ENCODE data around the gene TMEM266.

TMEM266 gene

DNA sequence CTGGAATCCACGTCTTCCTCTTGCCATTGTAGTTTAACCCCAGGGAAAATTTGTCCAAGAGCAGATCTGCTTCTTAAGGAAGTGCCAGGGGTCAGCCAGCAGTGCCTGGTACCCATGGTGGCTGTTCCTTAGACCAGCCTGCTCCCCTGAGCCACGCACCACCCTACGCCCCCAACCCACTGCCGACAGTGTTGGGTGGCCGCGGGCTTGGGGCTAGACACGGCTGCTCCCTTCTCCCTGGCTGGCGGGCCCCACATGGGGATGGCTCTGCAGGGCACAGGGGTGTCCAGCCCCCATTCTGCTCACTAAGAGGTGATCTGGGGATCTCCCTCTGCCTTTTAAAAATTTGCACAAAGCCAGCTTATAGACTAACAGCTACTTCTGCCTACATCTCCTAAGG, 104.8 kb downstream of the TMEM266 start:
- Histone ChIP-seq H3K36me3 (ENCODE audit: insufficient read depth, low read depth, low read length) (no peaks in the 10 kb centered on the region), H3K4me3 (ENCODE audit: low read length) (no peak overlapping the region), H3K4me1 (ENCODE audit: insufficient read depth, low read length) (peaks cover 4% of the 10 kb centered on the region; the same call in 1 of the 2 replicates), H3K27ac (ENCODE audit: low read length) (no peak overlapping the region), H3K9ac (ENCODE audit: low read depth, low read length) (no peak overlapping the region), H3K9me3 (ENCODE audit: insufficient read depth, low read depth, low read length) (no peaks in the 10 kb centered on the region), H3K27me3 (ENCODE audit: insufficient read depth, low read length) (no peaks in the 10 kb centered on the region)

- Histone ChIP-seq H3K27me3 (ENCODE audit: insufficient read depth, low read length) (no peaks in the 10 kb centered on the region), H3K4me1 (ENCODE audit: insufficient read depth, low read length) (peaks cover 4% of the 10 kb centered on the region; the same call in 1 of the 2 replicates), H3K27ac (ENCODE audit: low read length) (no peak overlapping the region), H3K9me3 (ENCODE audit: insufficient read depth, low read depth, low read length) (no peaks in the 10 kb centered on the region), H3K9ac (ENCODE audit: low read depth, low read length) (no peak overlapping the region), H3K36me3 (ENCODE audit: insufficient read depth, low read depth, low read length) (no peaks in the 10 kb centered on the region), H3K4me3 (ENCODE audit: low read length) (no peak overlapping the region)
These were observed 106.2 kb downstream of the TMEM266 start for GRCh38 chr15:76165951-76166350.

DNA sequence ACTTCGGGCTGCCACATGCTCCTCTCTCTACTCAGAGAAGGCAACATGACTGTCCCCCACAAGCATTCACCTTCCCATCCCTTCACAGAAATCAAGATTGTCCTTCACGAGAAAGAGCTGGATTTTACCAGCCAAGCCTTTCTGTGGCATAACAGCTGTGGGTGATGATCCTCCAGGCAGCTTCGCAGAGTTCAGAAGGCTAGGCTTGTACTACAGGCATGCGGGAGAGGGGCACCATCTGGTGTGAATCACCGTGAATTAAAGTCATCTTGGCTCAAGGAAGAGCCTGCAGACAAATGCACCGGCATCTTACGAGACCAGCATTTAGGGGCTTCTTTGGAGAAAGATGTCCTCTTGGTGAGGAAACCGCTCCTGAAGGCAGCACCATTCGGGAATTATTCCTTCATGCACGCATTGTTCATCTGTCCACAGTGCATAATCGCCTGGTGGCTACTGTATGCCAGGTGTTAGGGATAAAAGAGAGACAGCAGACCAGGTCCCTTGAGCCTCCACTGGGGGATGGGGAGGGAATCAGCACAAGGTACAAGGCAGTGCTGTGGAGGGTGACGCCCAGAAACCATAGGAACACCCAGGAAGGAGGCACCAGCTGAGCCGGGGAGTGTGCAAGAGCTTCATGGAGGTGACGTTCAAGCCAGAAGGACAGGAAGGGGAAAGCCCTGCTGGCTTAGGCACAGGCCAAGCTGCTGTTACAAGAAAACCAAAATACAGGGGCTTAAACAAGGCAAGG, 108.6 kb downstream of the TMEM266 start:
- no peaks in the 10 kb centered on the region for H3K9me3 ChIP-seq (ENCODE audit: insufficient read depth, low read depth, low read length)
- peaks cover 4% of the 10 kb centered on the region; the same call in 1 of the 2 replicates for H3K4me1 ChIP-seq (ENCODE audit: insufficient read depth, low read length)
- H3K27ac ChIP-seq (ENCODE audit: low read length): no peak overlapping the region
- no peaks in the 10 kb centered on the region for H3K36me3 ChIP-seq (ENCODE audit: insufficient read depth, low read depth, low read length)
- no peaks in the 10 kb centered on the region for H3K27me3 ChIP-seq (ENCODE audit: insufficient read depth, low read length)
- no peak overlapping the region for H3K4me3 ChIP-seq (ENCODE audit: low read length)
- no peak overlapping the region for H3K9ac ChIP-seq (ENCODE audit: low read depth, low read length)

GRCh38 chr15:76169018-76169417, 109.2 kb downstream of the TMEM266 start:
- H3K4me3 ChIP-seq (ENCODE audit: low read length): no peak overlapping the region
- H3K9me3 ChIP-seq (ENCODE audit: insufficient read depth, low read depth, low read length): no peaks in the 10 kb centered on the region
- no peak overlapping the region for H3K9ac ChIP-seq (ENCODE audit: low read depth, low read length)
- peaks cover 4% of the 10 kb centered on the region; the same call in 1 of the 2 replicates for H3K4me1 ChIP-seq (ENCODE audit: insufficient read depth, low read length)
- H3K27ac ChIP-seq (ENCODE audit: low read length): no peak overlapping the region
- no peaks in the 10 kb centered on the region for H3K36me3 ChIP-seq (ENCODE audit: insufficient read depth, low read depth, low read length)
- H3K27me3 ChIP-seq (ENCODE audit: insufficient read depth, low read length): no peaks in the 10 kb centered on the region

GRCh38 chr15:76169911-76170800, 110.4 kb downstream of the TMEM266 start:
- no peak overlapping the region for H3K4me3 ChIP-seq (ENCODE audit: low read length)
- H3K36me3 ChIP-seq (ENCODE audit: insufficient read depth, low read depth, low read length): no peaks in the 10 kb centered on the region
- H3K9me3 ChIP-seq (ENCODE audit: insufficient read depth, low read depth, low read length): no peaks in the 10 kb centered on the region
- H3K27ac ChIP-seq (ENCODE audit: low read length): no peak overlapping the region
- H3K4me1 ChIP-seq (ENCODE audit: insufficient read depth, low read length): peaks cover 4% of the 10 kb centered on the region; the same call in 1 of the 2 replicates
- H3K27me3 ChIP-seq (ENCODE audit: insufficient read depth, low read length): no peaks in the 10 kb centered on the region
- no peak overlapping the region for H3K9ac ChIP-seq (ENCODE audit: low read depth, low read length)

GRCh38 chr15:76172782-76173181, 113.0 kb downstream of the TMEM266 start:
- H3K4me3 ChIP-seq (ENCODE audit: low read length): no peak overlapping the region
- H3K9ac ChIP-seq (ENCODE audit: low read depth, low read length): no peak overlapping the region
- H3K36me3 ChIP-seq (ENCODE audit: insufficient read depth, low read depth, low read length): no peaks in the 10 kb centered on the region
- no peak overlapping the region for H3K27ac ChIP-seq (ENCODE audit: low read length)
- no peaks in the 10 kb centered on the region for H3K9me3 ChIP-seq (ENCODE audit: insufficient read depth, low read depth, low read length)
- no peaks in the 10 kb centered on the region for H3K27me3 ChIP-seq (ENCODE audit: insufficient read depth, low read length)
- peaks cover 4% of the 10 kb centered on the region; the same call in 1 of the 2 replicates for H3K4me1 ChIP-seq (ENCODE audit: insufficient read depth, low read length)

DNA sequence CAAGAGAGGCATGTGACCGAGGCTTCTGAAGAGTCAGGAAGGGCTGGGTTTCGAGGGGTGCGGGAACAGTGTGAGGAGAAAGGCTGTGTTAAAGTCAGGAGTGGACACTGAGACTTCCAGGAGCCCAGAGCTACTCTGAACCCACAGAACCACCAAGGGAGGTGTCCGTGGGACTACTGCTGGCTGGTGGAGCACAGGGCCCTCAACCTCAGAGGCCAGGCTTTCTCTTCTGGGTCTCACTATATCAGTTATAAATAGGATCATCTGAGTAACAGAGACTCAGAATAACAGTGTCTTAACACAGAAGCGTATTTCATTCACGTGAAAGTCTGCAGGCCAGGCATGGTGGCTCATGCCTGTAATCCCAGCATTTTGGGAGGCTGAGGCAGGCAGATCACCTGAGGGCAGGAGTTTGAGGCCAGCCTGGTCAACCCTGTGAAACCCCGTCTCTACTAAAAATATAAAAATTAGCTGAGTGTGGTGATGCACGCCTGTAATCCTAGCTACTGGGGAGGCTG, 113.6 kb downstream of the TMEM266 start:
- no peak overlapping the region for H3K27ac ChIP-seq (ENCODE audit: low read length)
- H3K27me3 ChIP-seq (ENCODE audit: insufficient read depth, low read length): no peaks in the 10 kb centered on the region
- H3K4me3 ChIP-seq (ENCODE audit: low read length): no peak overlapping the region
- peaks cover 4% of the 10 kb centered on the region; the same call in 1 of the 2 replicates for H3K4me1 ChIP-seq (ENCODE audit: insufficient read depth, low read length)
- no peaks in the 10 kb centered on the region for H3K9me3 ChIP-seq (ENCODE audit: insufficient read depth, low read depth, low read length)
- H3K36me3 ChIP-seq (ENCODE audit: insufficient read depth, low read depth, low read length): no peaks in the 10 kb centered on the region
- H3K9ac ChIP-seq (ENCODE audit: low read depth, low read length): no peak overlapping the region

DNA sequence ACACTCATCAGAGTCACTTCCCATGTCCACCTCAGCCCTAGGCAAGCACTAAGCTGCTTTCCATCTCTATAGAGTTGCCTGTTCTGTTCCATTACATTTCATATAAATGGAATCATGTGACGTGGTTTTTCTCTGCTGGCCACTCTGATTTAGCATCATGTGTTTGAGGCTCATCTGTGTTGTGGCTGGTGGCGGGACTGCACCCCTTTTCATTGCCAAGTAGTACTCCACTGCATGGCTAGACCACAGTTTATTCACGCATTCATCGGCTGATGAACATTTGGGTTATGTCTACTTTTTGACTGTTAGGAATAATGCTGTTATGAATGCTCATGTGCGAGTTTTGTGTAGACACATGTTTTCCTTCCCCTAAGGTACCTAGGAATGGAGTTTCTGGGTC, 114.9 kb downstream of the TMEM266 start:
- H3K9me3 ChIP-seq (ENCODE audit: insufficient read depth, low read depth, low read length): no peaks in the 10 kb centered on the region
- H3K27me3 ChIP-seq (ENCODE audit: insufficient read depth, low read length): no peaks in the 10 kb centered on the region
- no peak overlapping the region for H3K9ac ChIP-seq (ENCODE audit: low read depth, low read length)
- no peaks in the 10 kb centered on the region for H3K36me3 ChIP-seq (ENCODE audit: insufficient read depth, low read depth, low read length)
- no peak overlapping the region for H3K27ac ChIP-seq (ENCODE audit: low read length)
- no peak overlapping the region for H3K4me3 ChIP-seq (ENCODE audit: low read length)
- no peaks in the 10 kb centered on the region for H3K4me1 ChIP-seq (ENCODE audit: insufficient read depth, low read length)

- Histone ChIP-seq H3K27ac (ENCODE audit: low read length) (no peak overlapping the region), H3K4me3 (ENCODE audit: low read length) (no peak overlapping the region), H3K9ac (ENCODE audit: low read depth, low read length) (no peak overlapping the region), H3K36me3 (ENCODE audit: insufficient read depth, low read depth, low read length) (no peaks in the 10 kb centered on the region), H3K9me3 (ENCODE audit: insufficient read depth, low read depth, low read length) (no peaks in the 10 kb centered on the region), H3K27me3 (ENCODE audit: insufficient read depth, low read length) (no peaks in the 10 kb centered on the region), H3K4me1 (ENCODE audit: insufficient read depth, low read length) (no peaks in the 10 kb centered on the region)
These were observed 115.7 kb downstream of the TMEM266 start for GRCh38 chr15:76175442-76175841.

- no peak overlapping the region for H3K27ac ChIP-seq (ENCODE audit: low read length)
- H3K36me3 ChIP-seq (ENCODE audit: insufficient read depth, low read depth, low read length): no peaks in the 10 kb centered on the region
- no peaks in the 10 kb centered on the region for H3K4me1 ChIP-seq (ENCODE audit: insufficient read depth, low read length)
- no peaks in the 10 kb centered on the region for H3K27me3 ChIP-seq (ENCODE audit: insufficient read depth, low read length)
- H3K9me3 ChIP-seq (ENCODE audit: insufficient read depth, low read depth, low read length): no peaks in the 10 kb centered on the region
- H3K4me3 ChIP-seq (ENCODE audit: low read length): no peak overlapping the region
- no peak overlapping the region for H3K9ac ChIP-seq (ENCODE audit: low read depth, low read length)
These were observed 116.3 kb downstream of the TMEM266 start for GRCh38 chr15:76176059-76176458.

- Histone ChIP-seq H3K27me3 (ENCODE audit: insufficient read depth, low read length) (no peaks in the 10 kb centered on the region), H3K36me3 (ENCODE audit: insufficient read depth, low read depth, low read length) (no peaks in the 10 kb centered on the region), H3K9me3 (ENCODE audit: insufficient read depth, low read depth, low read length) (no peaks in the 10 kb centered on the region), H3K4me3 (ENCODE audit: low read length) (no peak overlapping the region), H3K4me1 (ENCODE audit: insufficient read depth, low read length) (no peaks in the 10 kb centered on the region), H3K27ac (ENCODE audit: low read length) (no peak overlapping the region), H3K9ac (ENCODE audit: low read depth, low read length) (no peak overlapping the region)
These were observed 116.8 kb downstream of the TMEM266 start for GRCh38 chr15:76176487-76177085.

Data from iPS-20b (cell line).